AG10803 (cell line): Measurements from ENCODE around the gene NELL1.

Experiments
- DNase-seq: peaks from one replicate; pipeline ENCODE4 v3.0.0; 2010; ENCODE audit warnings: low read depth
- H3K4me3 ChIP-seq: 2 replicates; pipeline ENCODE4 v1.5.1; 2011; ENCODE audit warnings: mild to moderate bottlenecking, low read length, control low read depth
- TF ChIP-seq, protein P1 (sequence below): conservative IDR thresholded peaks from 2 replicates; pipeline ENCODE4 v1.5.1; 2011; ENCODE audit warnings: mild to moderate bottlenecking, low read length, control low read depth, inconsistent platforms

The NELL1 gene

DNA sequence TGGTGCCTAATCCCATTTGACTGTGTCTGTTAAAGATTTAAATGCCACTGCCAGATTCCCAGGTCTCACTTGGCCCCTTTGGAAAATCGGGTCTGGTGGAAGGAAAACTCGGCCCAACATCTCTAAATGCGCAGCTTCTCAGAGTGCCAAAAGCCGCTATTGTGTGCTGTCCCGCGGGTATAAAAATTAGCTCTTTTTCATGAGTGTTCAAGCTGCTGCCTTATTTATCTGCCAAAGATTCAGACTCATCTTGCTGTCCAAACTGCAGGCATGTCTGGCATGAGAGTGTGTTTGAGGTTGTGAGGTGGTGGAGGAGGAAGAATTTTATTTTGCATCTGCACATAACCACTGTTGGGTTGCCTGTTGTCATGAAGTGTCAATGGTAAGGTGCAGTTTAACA lies 91.4 kb downstream of the NELL1 start:
- no peak overlapping the region for H3K4me3 ChIP-seq
- TF ChIP-seq, protein P1, sequence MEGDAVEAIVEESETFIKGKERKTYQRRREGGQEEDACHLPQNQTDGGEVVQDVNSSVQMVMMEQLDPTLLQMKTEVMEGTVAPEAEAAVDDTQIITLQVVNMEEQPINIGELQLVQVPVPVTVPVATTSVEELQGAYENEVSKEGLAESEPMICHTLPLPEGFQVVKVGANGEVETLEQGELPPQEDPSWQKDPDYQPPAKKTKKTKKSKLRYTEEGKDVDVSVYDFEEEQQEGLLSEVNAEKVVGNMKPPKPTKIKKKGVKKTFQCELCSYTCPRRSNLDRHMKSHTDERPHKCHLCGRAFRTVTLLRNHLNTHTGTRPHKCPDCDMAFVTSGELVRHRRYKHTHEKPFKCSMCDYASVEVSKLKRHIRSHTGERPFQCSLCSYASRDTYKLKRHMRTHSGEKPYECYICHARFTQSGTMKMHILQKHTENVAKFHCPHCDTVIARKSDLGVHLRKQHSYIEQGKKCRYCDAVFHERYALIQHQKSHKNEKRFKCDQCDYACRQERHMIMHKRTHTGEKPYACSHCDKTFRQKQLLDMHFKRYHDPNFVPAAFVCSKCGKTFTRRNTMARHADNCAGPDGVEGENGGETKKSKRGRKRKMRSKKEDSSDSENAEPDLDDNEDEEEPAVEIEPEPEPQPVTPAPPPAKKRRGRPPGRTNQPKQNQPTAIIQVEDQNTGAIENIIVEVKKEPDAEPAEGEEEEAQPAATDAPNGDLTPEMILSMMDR: no peak
- no peak for DNase-seq

DNA sequence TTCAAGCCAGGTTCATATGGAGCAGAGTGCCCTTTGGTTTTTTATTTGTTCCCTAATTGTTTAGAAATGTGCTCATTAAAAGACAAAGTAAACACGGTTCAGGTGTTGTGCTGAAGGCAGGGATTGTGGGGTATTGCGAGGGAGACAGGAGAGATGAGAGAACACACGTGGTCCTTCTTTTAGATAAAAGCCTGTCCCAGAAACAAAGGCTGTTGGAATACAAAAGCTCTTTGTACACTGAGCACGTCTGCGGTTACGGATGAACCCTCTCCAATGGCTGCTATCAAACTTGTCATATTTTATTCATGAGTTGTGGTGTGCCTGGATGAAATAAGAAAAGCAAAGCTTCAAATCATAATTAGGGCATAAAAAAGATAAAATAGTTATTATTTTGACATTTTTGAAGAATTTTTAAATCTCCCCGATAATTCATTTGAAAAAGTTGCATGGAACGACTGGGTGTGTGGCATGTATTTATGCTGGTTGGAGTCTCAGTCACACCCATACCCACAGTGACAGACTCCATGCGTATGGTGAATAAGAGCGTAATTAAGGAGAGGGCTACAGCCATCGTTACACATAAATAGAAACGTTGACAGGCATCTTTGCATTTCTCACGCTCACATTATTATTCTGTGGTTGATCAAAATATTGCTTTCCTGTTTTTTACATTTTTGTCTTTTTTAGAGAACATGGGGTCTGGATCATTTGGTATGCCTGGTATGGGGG lies 92.9 kb downstream of the NELL1 start:
- TF ChIP-seq, protein P1: no peak
- H3K4me3 ChIP-seq: no peak overlapping the region
- no peak for DNase-seq

DNA sequence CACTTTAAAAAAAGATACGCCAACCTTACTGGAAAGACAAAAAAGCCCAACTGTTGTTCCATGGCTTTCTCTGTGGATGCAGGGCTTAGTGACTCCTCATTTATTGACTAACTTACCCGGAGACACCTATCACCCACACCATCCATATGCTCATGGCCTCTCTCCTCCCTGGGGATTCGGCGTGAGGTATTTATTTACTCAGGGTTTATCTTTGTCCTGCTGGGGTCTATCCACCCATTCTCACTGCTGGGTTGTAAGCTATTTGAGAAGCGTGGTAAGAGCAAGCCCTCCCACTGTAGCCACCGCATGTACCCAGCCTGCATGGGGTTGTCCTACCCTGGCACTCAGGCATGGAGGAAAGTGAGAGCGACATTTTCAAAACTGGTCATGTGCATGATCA lies 93.6 kb downstream of the NELL1 start:
- H3K4me3 ChIP-seq: no peak overlapping the region
- TF ChIP-seq, protein P1: no peak
- DNase-seq: no peak

DNA sequence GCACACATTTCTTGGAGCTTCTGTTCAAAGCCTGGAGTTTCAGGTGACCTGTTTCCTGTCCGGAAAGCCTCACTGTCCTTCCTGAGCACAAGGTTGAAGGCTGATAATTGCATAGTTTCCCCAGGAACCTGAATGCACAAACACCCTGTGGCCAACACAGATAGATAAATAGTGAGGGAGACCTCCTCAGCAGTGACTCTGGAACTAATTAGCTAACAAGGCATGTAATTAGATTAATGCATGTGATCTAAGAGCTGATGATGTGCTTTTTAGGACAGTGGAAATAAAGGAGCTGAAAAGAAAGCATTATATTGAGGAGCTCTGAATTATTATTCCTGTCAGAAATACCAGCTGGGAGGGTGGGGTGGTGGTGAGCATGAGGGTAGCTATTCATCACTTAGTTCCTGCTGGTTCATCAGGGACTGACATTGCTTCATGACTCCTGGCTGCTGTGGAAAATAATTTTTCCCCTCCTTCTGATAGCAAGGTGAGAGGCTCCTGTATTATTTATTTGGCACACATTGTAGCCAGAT lies 101.1 kb downstream of the NELL1 start:
- TF ChIP-seq, protein P1: no peak
- DNase-seq: no peak
- H3K4me3 ChIP-seq: no peak overlapping the region

DNA sequence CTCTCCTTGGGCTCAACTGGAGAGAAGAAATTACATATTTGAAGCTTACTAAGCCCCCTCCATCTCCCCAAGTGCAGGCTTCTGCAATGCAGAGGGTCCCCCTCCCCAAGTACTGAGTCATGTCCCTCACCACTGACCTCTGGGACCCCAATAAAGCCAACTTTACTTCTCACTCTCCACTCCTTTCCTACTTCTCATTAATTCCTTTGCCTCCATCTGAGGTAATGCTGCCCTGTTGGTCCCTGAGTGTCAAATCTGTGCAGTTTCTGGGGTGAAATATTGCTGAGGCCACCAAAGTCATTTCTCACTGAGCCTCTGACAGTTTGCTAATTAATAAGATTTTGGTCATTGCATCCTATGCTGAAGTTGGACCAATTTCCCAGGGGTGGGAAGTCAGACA lies 101.6 kb downstream of the NELL1 start:
- DNase-seq: no peak
- no peak overlapping the region for H3K4me3 ChIP-seq
- TF ChIP-seq, protein P1: no peak

DNA sequence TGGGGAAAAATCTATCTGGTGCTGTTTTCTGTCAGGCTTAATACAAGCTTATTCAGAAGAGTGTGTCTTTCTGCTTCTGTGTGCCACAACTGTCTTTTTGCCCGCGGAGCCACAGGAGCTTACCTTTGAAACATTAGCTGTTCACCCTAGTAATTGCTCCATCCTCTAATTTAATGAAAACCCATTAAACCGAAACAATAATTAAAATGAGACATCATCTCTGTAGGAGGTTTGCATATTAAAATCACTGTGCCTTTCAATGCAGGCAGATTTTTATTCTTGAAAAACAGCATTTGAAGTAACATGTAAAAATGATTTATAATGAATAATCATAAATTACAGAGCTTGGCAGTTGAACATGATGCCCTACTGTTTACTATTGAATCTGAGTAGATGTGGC lies 102.3 kb downstream of the NELL1 start:
- no peak for DNase-seq
- no peak overlapping the region for H3K4me3 ChIP-seq
- TF ChIP-seq, protein P1: no peak

DNA sequence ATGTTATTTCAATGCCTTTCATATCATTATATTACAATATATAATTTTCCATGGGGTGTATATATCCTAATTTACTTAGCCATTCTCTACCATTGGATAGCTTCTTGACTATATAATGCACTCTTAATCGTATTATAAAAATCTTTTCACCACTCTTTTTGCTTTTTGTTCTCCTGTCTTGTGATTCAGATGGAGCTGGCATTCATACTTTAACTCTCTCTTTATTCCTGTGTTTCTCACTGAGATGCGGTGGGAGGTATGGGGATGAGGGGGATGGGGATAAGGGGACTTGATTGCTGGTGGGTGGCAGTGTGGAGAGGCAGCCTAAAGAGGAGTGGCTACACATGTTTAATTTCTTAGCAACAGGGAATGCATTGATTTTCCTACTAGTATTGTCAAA lies 105.9 kb downstream of the NELL1 start:
- no peak overlapping the region for H3K4me3 ChIP-seq
- TF ChIP-seq, protein P1: no peak
- DNase-seq: no peak
